HepG2 (cell line): ENCODE measurements around the gene PHACTR1. TPM values are rescaled to one million over a fixed set of nuclear protein-coding genes. Genes with fewer than 3 reads are reported as not detected.

ENCODE experiments used
- ATAC-seq: fragments of 200-7000 bp; cut with Tn5 transposase; 3 replicates; pipeline ENCODE4 v1.9.1; 2020; ENCODE audit warnings: mild to moderate bottlenecking, moderate library complexity
- BruUV-seq: library from RNA; stranded (reverse); fragments of 400-500 nt; replicated peaks from 2 replicates; lab custom pipeline; 2021; lab: Mats Ljungman, UMichigan
- CTCF ChIA-PET: fragments of 300-600 bp; formaldehyde crosslinking; extraction: SDS; loops from one replicate; lab custom pipeline; 2021; ENCODE audit warnings: low total read pairs, inconsistent platforms, low intra/inter-chr PET ratio; lab: Yijun Ruan, JAX
- POLR2A ChIA-PET: fragments of 350-600 bp; sonication (Branson Sonifier 250); formaldehyde crosslinking; loops from one replicate; lab custom pipeline; 2020; ENCODE audit warnings: antibody characterized with exemption, inconsistent platforms; lab: Yijun Ruan, JAX
- DNase-seq: peaks from one replicate; pipeline ENCODE4 v3.0.0-alpha.2; 2015; ENCODE audit warnings: low spot score
- FAIRE-seq: peaks from 3 replicates; lab custom pipeline; 2011; peaks lifted over from hg19 to GRCh38; lab: Jason Lieb, UNC
- H2AFZ ChIP-seq: one replicate; pipeline ENCODE4 v1.6.1; 2011; ENCODE audit warnings: low read length, inconsistent platforms
- H3K27ac ChIP-seq: fragments of 300-600 bp; 3 replicates; pipeline ENCODE4 v1.8.0; 2011; ENCODE audit warnings: mixed run types, mild to moderate bottlenecking, mixed read lengths, low read length, inconsistent platforms; ENCODE audit not compliant: insufficient read depth; ENCODE audit errors: extremely low read length
- H3K27me3 ChIP-seq, 2 experiments: fragments of 200-600 bp in 1 of 2; 2 replicates in 1 of 2; 3 replicates in 1 of 2; pipeline versions ENCODE4 v1.6.0 to v1.8.0; 2011; ENCODE audit warnings: low read length in 2 of 2, mild to moderate bottlenecking in 2 of 2, moderate library complexity in 2 of 2, inconsistent platforms in 1 of 2; ENCODE audit not compliant: insufficient read depth in 2 of 2, control insufficient read depth in 1 of 2
- H3K36me3 ChIP-seq, 2 experiments: fragments of 200-600 bp in 1 of 2; replicated peaks in 1 of 2; 2 replicates in 1 of 2; 3 replicates in 1 of 2; pipeline versions ENCODE4 v1.5.1 to v1.8.0; 2011; ENCODE audit warnings: low read length in 2 of 2, inconsistent platforms in 1 of 2; ENCODE audit not compliant: insufficient read depth in 2 of 2, control insufficient read depth in 1 of 2
- H3K4me1 ChIP-seq: 2 replicates; pipeline ENCODE4 v1.5.1; 2012; ENCODE audit warnings: low read length, inconsistent platforms; ENCODE audit not compliant: insufficient read depth
- H3K4me2 ChIP-seq: 2 replicates; pipeline ENCODE4 v1.6.0; 2011; ENCODE audit warnings: low read depth, low read length, inconsistent platforms
- H3K4me3 ChIP-seq, 3 experiments: fragments of 200-600 bp in 1 of 3; sonication (generic), shearing (Covaris generic) in 1 of 3; replicated peaks in 1 of 3; 2 replicates each; pipeline ENCODE4 v1.5.1; 2011 to 2016; ENCODE audit warnings: low read length in 3 of 3, inconsistent platforms in 2 of 3, low read depth in 2 of 3, mild to moderate bottlenecking in 2 of 3, control low read depth in 1 of 3, mixed read lengths in 1 of 3; ENCODE audit not compliant: insufficient read depth in 1 of 3
- H3K79me2 ChIP-seq: one replicate; pipeline ENCODE4 v1.6.1; 2011; ENCODE audit warnings: low read length, inconsistent platforms; ENCODE audit not compliant: insufficient read depth
- H3K9ac ChIP-seq: 2 replicates; pipeline ENCODE4 v1.6.0; 2011; ENCODE audit warnings: mild to moderate bottlenecking, low read depth, low read length, inconsistent platforms; ENCODE audit not compliant: insufficient read depth
- H3K9me3 ChIP-seq: 2 replicates; pipeline ENCODE4 v1.5.1; 2012; ENCODE audit warnings: mild to moderate bottlenecking, low read length
- H4K20me1 ChIP-seq: 2 replicates; pipeline ENCODE4 v1.6.0; 2011; ENCODE audit warnings: inconsistent platforms, mild to moderate bottlenecking, low read length, moderate library complexity; ENCODE audit not compliant: insufficient read depth
- ASH2L ChIP-seq: fragments of 300-600, 200-600 bp; sonication (generic); IDR thresholded peaks from 2 replicates; pipeline ENCODE4 v1.7.0; 2017; ENCODE audit warnings: low read depth, mild to moderate bottlenecking, moderate library complexity, mixed read lengths, low read length; ENCODE audit not compliant: insufficient read length
- HDAC1 ChIP-seq: sonication (generic); formaldehyde crosslinking; IDR thresholded peaks from 2 replicates; pipeline ENCODE4 v1.5.1; 2020; ENCODE audit warnings: mild to moderate bottlenecking, missing genetic modification reagents
- NFRKB ChIP-seq: fragments of 450-650 bp; IDR thresholded peaks from 2 replicates; pipeline ENCODE4 v1.6.1; 2017
- PHB2 ChIP-seq: fragments of 450-650 bp; IDR thresholded peaks from 2 replicates; pipeline ENCODE4 v1.6.1; 2018; ENCODE audit not compliant: partially characterized antibody
- RFXAP ChIP-seq: sonication (generic); formaldehyde crosslinking; IDR thresholded peaks from 2 replicates; pipeline ENCODE4 v1.4.0; 2020; ENCODE audit warnings: missing genetic modification reagents, borderline replicate concordance
- SNRNP70 ChIP-seq: fragments of 200-400 bp; formaldehyde crosslinking; IDR thresholded peaks from 2 replicates; pipeline ENCODE4 v1.6.1; 2017; ENCODE audit warnings: mild to moderate bottlenecking, low read depth, low read length, moderate library complexity
- ZKSCAN1 ChIP-seq: fragments of 150-350 bp; IDR thresholded peaks from 2 replicates; pipeline ENCODE4 v1.6.1; 2014; ENCODE audit warnings: low read length
- ZNF260 ChIP-seq: sonication (generic); formaldehyde crosslinking; IDR thresholded peaks from 2 replicates; pipeline ENCODE4 v1.4.0; 2020; ENCODE audit warnings: missing genetic modification reagents, low read depth, mild to moderate bottlenecking, borderline replicate concordance
- ZNF7 ChIP-seq: IDR thresholded peaks from 2 replicates; pipeline ENCODE4 v1.6.1; 2016; ENCODE audit warnings: missing biosample characterization, missing genetic modification reagents
- ZNF850 ChIP-seq: sonication (generic); formaldehyde crosslinking; conservative IDR thresholded peaks from 2 replicates; pipeline ENCODE4 v1.9.0; 2021; ENCODE audit warnings: mild to moderate bottlenecking, missing genetic modification reagents
- ZSCAN20 ChIP-seq: sonication (generic); formaldehyde crosslinking; IDR thresholded peaks from 2 replicates; pipeline ENCODE4 v1.4.0; 2020; ENCODE audit warnings: missing genetic modification reagents, mild to moderate bottlenecking, borderline replicate concordance
- ZSCAN21 ChIP-seq: sonication (generic); formaldehyde crosslinking; IDR thresholded peaks from 2 replicates; pipeline ENCODE4 v1.8.0; 2022; ENCODE audit warnings: mild to moderate bottlenecking, missing genetic modification reagents, moderate library complexity, borderline replicate concordance
- WGBS: methylation state at CpG from one replicate; pipeline ENCODE4 v1.1.6; 2017; ENCODE audit warnings: low lambda C conversion rate; 5-methylcytosine and 5-hydroxymethylcytosine counted together
- in situ Hi-C: cut with HindIII; loops from 2 replicates; pipeline ENCODE4 v1.10.0; 2017; ENCODE audit warnings: low pct_unique_long_range_greater_than_20kb; ENCODE audit not compliant: extremely low pct_ligation_motif_present
- intact Hi-C: fragments of 100-400 bp; cut with micrococcal nuclease; formaldehyde crosslinking; loops from one replicate; pipeline ENCODE4 v1.10.0; 2022; ENCODE audit not compliant: unreplicated experiment
- polyA plus RNA-seq, 8 experiments: library from polyadenylated mRNA; depleted of rRNA in 3 of 8; stranded (reverse) in 7 of 8; unstranded in 1 of 8; fragments of >200 nt; fragmentation: Illumina TruSeq in 4 of 8; extraction: Trizol in 4 of 8; gene quantifications; 2 replicates each; pipeline versions ENCODE4 v1.2.1 to v1.2.3, GENCODE V29; 2011 to 2016; ENCODE audit warnings: low read depth in 4 of 8, missing spikeins in 1 of 8, mixed read lengths in 1 of 8; ENCODE audit not compliant: insufficient read depth in 1 of 8
- total RNA-seq, 5 experiments: library from RNA; depleted of rRNA; stranded (reverse); fragments of >200 nt; fragmentation: Illumina TruSeq; extraction: Trizol; gene quantifications; 2 replicates each; pipeline ENCODE4 v1.2.3, GENCODE V29; 2016; ENCODE audit warnings: low read depth in 1 of 5
- TF ChIP-seq, protein P1 (sequence below): sonication (generic); formaldehyde crosslinking; IDR thresholded peaks from 2 replicates; pipeline ENCODE4 v1.4.0; 2020; ENCODE audit warnings: missing genetic modification reagents, borderline replicate concordance
- TF ChIP-seq, protein P2 (sequence below): IDR thresholded peaks from 2 replicates; pipeline ENCODE4 v1.6.1; 2016
- TF ChIP-seq, protein P3 (sequence below): sonication (generic); formaldehyde crosslinking; conservative IDR thresholded peaks from 2 replicates; pipeline ENCODE4 v1.5.0; 2020; ENCODE audit warnings: missing genetic modification reagents

Gene PHACTR1
- total and polyA plus RNA-seq, 2 of the 13 experiments (the other 11 are each of a cell fraction or from before 2014, with no cell fraction given), result 0.09 TPM; not detected in 1

DNA sequence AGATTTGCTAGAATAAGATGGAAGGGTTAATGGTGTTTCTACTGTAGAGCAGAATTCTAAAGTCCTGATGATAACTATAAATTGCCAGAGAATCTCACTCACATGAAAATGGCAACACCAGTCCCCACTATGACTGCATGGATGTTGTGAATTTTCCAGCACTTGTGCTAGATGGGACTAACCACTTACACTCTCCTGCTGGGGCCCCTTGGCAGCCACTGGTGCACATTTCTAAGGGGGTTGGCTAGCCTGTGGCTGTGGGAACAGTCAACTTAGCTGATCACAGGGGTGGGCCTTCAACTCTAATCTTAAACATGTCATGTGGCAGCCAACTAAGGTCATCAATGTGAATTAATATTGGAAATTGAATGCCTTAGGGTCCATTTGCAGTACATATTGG, 271.2 kb downstream of the PHACTR1 start:
- FAIRE-seq (no peak), DNase-seq (no peak), ATAC-seq (no peak)
- intact Hi-C loops (no loop called here), in situ Hi-C loops (no loop called here)
- ChIA-PET CTCF (no interaction called here), POLR2A (no interaction called here)
- peaks cover 1 to 6% of the 10 kb centered on the region in 2 experiments; a peak in 2 of 5 replicates for H3K27me3 ChIP-seq
- no peaks in the 10 kb centered on the region for H4K20me1 ChIP-seq
- no peak overlapping the region for H3K4me3 ChIP-seq
- H3K79me2 ChIP-seq, result no peaks in the 10 kb centered on the region
- H3K4me2 ChIP-seq, result no peak overlapping the region
- H3K9me3 ChIP-seq, result no peaks in the 10 kb centered on the region
- TF ChIP-seq PHB2 (no peak), HDAC1 (CRISPR knock-in tag) (no peak), ZSCAN21 (CRISPR knock-in tag) (no peak)
- TF ChIP-seq, protein P1, sequence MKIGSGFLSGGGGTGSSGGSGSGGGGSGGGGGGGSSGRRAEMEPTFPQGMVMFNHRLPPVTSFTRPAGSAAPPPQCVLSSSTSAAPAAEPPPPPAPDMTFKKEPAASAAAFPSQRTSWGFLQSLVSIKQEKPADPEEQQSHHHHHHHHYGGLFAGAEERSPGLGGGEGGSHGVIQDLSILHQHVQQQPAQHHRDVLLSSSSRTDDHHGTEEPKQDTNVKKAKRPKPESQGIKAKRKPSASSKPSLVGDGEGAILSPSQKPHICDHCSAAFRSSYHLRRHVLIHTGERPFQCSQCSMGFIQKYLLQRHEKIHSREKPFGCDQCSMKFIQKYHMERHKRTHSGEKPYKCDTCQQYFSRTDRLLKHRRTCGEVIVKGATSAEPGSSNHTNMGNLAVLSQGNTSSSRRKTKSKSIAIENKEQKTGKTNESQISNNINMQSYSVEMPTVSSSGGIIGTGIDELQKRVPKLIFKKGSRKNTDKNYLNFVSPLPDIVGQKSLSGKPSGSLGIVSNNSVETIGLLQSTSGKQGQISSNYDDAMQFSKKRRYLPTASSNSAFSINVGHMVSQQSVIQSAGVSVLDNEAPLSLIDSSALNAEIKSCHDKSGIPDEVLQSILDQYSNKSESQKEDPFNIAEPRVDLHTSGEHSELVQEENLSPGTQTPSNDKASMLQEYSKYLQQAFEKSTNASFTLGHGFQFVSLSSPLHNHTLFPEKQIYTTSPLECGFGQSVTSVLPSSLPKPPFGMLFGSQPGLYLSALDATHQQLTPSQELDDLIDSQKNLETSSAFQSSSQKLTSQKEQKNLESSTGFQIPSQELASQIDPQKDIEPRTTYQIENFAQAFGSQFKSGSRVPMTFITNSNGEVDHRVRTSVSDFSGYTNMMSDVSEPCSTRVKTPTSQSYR (CRISPR knock-in tag), result no peak
- no peaks in the 10 kb centered on the region for H3K36me3 ChIP-seq
- no peak overlapping the region for H3K27ac ChIP-seq
- H3K9ac ChIP-seq, result no peak overlapping the region
- no peak overlapping the region for H2AFZ ChIP-seq
- no peaks in the 10 kb centered on the region for H3K4me1 ChIP-seq
- BruUV-seq, result no TSS peak

DNA sequence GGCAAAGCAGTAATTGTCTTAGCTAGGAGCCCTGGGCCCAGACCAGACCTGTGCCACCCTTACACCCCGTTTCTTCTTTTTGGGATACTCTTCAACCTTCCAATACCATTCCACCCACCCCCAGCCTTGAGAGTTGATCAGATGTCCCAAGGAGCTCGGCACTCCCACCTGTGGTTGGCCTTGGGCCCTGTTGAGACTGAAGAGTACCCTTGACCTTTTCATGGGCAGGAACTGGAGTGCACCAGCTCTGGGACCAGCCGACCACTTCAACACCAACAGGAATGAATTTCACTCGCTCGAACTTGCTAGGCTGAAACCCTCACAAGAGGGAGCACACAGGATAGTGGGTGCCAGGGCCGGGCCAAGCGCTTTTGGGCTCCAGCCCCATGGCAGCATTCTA, 273.6 kb downstream of the PHACTR1 start:
- no peaks in the 10 kb centered on the region for H3K36me3 ChIP-seq
- CTCF ChIA-PET, result no interaction called here

More for the DNA sequence above, 273.6 kb downstream of the PHACTR1 start:
- no peak overlapping the region for H2AFZ ChIP-seq
- TF ChIP-seq, protein P2, sequence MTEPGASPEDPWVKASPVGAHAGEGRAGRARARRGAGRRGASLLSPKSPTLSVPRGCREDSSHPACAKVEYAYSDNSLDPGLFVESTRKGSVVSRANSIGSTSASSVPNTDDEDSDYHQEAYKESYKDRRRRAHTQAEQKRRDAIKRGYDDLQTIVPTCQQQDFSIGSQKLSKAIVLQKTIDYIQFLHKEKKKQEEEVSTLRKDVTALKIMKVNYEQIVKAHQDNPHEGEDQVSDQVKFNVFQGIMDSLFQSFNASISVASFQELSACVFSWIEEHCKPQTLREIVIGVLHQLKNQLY (CRISPR knock-in tag), result no peak
- no peak for TF ChIP-seq ZKSCAN1
- TF ChIP-seq NFRKB, result no peak
- TF ChIP-seq RFXAP, result no peak
- no peak for TF ChIP-seq ZNF260 (CRISPR knock-in tag)
- no peak for TF ChIP-seq ZNF850 (CRISPR knock-in tag)
- no peak for TF ChIP-seq SNRNP70
- no peak for TF ChIP-seq ZSCAN20 (CRISPR knock-in tag)
- TF ChIP-seq ASH2L, result no peak
- no peak for TF ChIP-seq ZNF7 (CRISPR knock-in tag)
- TF ChIP-seq, protein P3, sequence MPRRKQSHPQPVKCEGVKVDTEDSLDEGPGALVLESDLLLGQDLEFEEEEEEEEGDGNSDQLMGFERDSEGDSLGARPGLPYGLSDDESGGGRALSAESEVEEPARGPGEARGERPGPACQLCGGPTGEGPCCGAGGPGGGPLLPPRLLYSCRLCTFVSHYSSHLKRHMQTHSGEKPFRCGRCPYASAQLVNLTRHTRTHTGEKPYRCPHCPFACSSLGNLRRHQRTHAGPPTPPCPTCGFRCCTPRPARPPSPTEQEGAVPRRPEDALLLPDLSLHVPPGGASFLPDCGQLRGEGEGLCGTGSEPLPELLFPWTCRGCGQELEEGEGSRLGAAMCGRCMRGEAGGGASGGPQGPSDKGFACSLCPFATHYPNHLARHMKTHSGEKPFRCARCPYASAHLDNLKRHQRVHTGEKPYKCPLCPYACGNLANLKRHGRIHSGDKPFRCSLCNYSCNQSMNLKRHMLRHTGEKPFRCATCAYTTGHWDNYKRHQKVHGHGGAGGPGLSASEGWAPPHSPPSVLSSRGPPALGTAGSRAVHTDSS (CRISPR knock-in tag), result no peak
- TF ChIP-seq, all 625 proteins: peak for 0
- Histone ChIP-seq H3K4me1 (no peaks in the 10 kb centered on the region), H3K9me3 (no peaks in the 10 kb centered on the region), H3K27me3 (peaks cover 1 to 7% of the 10 kb centered on the region in 2 experiments; a peak in 2 of 5 replicates), H3K9ac (no peak overlapping the region), H3K79me2 (no peaks in the 10 kb centered on the region), H3K27ac (no peak overlapping the region), H3K4me3 (no peak overlapping the region), H3K4me2 (no peak overlapping the region), H4K20me1 (no peaks in the 10 kb centered on the region)
- no TSS peak for BruUV-seq
- intact Hi-C loops (no loop called here), in situ Hi-C loops (no loop called here)
- under 1% methylated on average over 7 of the region's 7 CpGs for WGBS
- DNase-seq, result no peak
- ATAC-seq, result no peak
- no peak for FAIRE-seq
- POLR2A ChIA-PET, result no interaction called here
